ENCODE results near the gene ATG12.
A peak's percentile ranks its signal among the peaks of the same experiment; 100 is the strongest.
"Not testable (repeated sequence)": the region's sequence is repeated elsewhere in the genome, so short reads cannot be mapped to it uniquely, and the experiment has no call there.

ATG12 gene

DNA sequence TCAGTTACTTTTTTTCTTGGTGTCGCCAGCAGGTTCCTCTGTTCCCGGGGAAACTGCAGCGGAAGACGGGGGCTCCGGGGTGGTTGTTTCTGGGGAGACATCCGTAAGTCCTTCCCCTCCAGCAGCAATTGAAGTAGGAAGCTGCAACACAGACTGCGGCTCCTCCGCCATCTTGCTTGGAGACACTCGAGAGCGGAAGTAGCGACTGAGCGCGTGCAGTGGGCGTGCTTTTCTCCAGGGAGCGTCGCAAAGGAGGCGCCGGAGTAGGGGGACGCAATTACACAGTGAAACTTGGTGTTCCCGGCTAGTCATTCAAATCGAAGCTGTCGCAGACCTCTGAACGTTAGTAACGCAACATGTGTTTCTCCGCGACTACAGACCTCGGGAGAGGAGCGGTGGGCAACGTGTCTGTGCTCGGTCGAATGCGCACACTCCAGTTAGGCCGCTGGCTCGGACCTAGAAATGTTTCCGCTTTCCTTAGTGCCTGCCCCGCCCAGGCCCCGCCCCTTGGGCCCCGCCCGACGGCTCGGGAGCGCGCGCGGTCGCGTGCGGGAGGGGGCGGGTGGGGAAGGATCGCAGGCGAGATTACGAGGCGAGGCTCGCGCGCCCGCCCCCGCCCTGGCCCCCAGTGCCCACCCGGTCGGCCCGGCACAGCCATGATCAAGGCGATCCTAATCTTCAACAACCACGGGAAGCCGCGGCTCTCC lies at the start of gene ATG12, which contains the start of gene AP3S1:
Gene ATG12 (minus strand): TSS at position 184 of the 707 bp plus-strand sequence. CDS start 13 bp downstream, at position 171.
Gene AP3S1 (plus strand): TSS at position 554 of the 707 bp plus-strand sequence. CDS start 103 bp downstream, at position 657.
- peak; percentile 69 to 78 for DNase-seq (ENCODE audit: low read depth in 2 of 2, low spot score in 1 of 2)

GRCh38 chr5:115888027-115888426 lies 46.7 kb upstream of the ATG12 start:
- no peak for DNase-seq (ENCODE audit: low read depth in 2 of 2, low spot score in 1 of 2)

- DNase-seq (ENCODE audit: low read depth in 2 of 2, low spot score in 1 of 2), result not testable (repeated sequence)
Measured at GRCh38 chr5:115885208-115885607, 43.8 kb upstream of the ATG12 start.

GRCh38 chr5:115884704-115885103 lies 43.3 kb upstream of the ATG12 start:
- DNase-seq (ENCODE audit: low read depth in 2 of 2, low spot score in 1 of 2), result no peak

- DNase-seq (ENCODE audit: low read depth in 2 of 2, low spot score in 1 of 2), result not testable (repeated sequence)
Measured at GRCh38 chr5:115882434-115882833, 41.1 kb upstream of the ATG12 start.

DNA sequence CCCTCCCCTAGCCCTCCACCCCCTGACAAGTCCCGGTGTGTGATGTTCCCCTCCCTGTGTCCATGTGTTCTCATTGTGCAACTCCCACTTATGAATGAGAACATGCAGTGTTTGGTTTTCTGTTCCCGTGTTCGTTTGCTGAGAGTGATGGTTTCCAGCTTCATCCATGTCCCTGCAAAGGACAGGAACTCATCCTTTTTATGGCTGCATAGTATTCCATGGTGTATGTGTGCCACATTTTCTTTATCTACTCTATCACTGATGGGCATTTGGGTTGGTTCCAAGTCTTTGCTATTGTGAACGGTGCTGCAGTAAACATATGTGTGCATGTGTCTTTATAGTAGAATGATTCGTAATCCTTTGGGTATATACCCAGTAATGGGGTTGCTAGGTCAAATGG lies 36.0 kb upstream of the ATG12 start:
- DNase-seq (ENCODE audit: low read depth in 2 of 2, low spot score in 1 of 2), result not testable (repeated sequence)

DNA sequence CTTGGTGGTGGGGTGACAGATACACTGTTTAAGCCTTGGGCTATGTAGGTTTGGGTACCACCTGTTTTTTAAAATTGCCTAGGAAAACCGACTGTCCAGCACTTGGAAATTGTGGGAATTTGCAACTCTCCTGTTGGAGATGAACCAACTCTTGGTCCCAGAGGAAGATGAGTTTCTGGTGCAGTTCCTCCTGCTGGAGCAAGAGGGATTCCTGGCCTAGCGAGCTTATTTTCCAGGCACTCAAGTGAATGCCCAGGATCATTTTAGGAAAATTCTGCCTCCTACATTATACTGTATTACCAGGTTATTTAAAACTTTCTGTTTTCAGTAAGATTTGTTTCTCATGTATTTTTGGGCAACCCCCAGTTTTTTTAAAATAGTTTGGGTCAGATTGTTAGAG lies 34.1 kb upstream of the ATG12 start:
- DNase-seq (ENCODE audit: low read depth in 2 of 2, low spot score in 1 of 2), result no peak

GRCh38 chr5:115873392-115873791 lies 32.0 kb upstream of the ATG12 start:
- no peak for DNase-seq (ENCODE audit: low read depth in 2 of 2, low spot score in 1 of 2)

DNA sequence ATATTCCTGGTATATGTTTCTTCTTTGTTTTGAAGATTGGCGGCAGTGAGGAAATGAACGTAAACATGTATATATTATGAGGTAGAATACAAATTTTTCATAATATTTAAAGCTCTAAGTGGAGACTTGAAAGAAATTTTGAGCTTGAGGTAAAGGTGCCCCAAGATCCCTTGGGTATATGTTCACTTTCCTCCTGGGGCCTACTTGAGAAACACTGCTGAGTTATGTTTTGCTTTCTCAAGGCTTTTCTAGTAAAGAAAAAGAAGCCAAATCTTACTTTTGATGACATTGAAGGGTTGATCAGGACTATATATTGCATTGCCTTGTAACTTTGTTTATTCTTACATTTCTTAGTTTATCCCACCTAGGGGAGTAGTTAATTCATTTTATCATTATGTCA lies 31.1 kb upstream of the ATG12 start:
- DNase-seq (ENCODE audit: low read depth in 2 of 2, low spot score in 1 of 2), result no peak

DNA sequence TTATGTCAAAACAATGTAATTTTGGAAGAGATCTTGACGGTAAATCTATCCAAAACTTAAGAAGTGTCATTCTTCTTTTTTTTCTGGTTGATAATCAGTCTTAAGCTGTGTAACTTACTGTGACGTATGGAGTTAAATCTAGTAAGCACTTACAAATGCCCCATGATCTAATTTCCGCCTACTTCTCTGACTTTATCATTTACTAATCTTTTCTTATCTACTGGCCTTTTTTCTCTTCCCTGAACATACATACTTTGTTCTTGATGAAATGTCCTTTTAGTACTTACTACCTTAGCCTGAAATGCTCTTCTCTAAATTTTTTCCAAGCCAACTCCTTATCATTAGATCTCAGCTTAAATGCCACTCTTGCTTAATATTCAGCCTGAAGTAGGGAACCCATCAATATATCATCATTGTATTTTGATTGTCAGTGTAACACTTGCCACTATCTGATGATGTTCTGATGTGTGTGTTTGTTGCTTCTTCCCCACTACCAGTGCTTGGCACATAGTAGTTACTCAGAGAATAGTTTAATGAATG lies 28.0 kb upstream of the ATG12 start:
- DNase-seq (ENCODE audit: low read depth in 2 of 2, low spot score in 1 of 2), result no peak

GRCh38 chr5:115859378-115859777 lies 18.0 kb upstream of the ATG12 start:
- DNase-seq (ENCODE audit: low read depth in 2 of 2, low spot score in 1 of 2), result no peak

DNA sequence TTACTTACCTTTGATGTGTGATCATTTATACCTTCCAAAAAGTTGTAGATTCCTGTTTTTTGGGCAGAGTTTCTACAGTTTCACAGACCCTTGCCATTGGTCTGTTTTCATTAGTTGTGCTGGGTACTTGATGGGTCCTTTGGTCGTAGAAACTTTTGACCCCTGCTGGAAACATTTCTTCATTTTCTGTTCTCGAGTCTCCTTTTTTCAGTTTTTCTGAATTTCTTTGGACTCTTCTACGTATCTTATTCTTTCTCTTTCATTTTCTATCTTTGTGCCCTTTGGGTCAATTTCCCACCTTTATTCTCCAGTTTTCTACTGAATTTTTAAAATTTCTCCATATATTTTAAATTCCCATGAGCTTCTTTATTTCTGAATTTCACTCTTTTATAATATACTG lies 17.0 kb upstream of the ATG12 start:
- no peak for DNase-seq (ENCODE audit: low read depth in 2 of 2, low spot score in 1 of 2)

GRCh38 chr5:115857626-115858349 lies 16.4 kb upstream of the ATG12 start:
- no peak for DNase-seq (ENCODE audit: low read depth in 2 of 2, low spot score in 1 of 2)

GRCh38 chr5:115857057-115857479 lies 15.7 kb upstream of the ATG12 start:
- DNase-seq (ENCODE audit: low read depth in 2 of 2, low spot score in 1 of 2), result no peak

DNA sequence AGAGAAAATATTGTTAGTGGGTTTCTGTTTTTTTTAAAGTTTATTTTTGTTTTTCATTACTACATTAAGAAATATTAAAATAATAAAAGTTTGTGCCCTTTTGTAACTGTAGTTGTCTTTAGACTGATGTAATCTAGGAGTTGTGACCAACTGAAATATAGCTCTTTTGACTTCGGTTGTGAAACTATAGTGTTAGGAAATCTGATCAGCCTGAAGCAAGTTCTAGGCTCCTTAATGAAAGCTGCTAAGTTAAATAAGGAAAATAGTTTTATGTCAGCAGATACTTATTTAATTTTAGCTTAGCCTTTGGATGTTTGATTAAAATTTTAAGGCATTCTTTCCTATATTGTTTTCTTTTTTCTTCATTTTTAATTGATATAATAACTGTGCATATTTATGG lies 14.6 kb upstream of the ATG12 start:
- DNase-seq (ENCODE audit: low read depth in 2 of 2, low spot score in 1 of 2), result no peak

DNA sequence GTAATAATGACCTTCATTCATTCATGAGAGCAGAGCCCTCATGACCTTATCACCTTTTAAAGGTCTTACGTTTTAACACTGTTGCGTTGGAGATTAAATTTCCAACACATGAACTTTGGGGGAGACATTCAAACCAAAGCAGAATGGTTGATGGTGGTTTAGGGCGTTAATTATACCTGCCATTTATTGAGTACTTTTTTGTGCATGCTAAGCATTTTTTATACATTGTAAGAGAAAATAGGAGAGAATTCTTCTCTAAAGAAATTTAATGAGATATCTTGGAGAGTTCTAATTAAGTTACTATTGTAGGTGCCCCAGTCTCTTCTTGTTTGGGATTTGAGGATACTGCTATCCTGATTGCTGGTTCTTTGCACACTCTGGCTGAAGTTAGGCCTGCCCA lies 12.8 kb upstream of the ATG12 start:
- no peak for DNase-seq (ENCODE audit: low read depth in 2 of 2, low spot score in 1 of 2)

DNA sequence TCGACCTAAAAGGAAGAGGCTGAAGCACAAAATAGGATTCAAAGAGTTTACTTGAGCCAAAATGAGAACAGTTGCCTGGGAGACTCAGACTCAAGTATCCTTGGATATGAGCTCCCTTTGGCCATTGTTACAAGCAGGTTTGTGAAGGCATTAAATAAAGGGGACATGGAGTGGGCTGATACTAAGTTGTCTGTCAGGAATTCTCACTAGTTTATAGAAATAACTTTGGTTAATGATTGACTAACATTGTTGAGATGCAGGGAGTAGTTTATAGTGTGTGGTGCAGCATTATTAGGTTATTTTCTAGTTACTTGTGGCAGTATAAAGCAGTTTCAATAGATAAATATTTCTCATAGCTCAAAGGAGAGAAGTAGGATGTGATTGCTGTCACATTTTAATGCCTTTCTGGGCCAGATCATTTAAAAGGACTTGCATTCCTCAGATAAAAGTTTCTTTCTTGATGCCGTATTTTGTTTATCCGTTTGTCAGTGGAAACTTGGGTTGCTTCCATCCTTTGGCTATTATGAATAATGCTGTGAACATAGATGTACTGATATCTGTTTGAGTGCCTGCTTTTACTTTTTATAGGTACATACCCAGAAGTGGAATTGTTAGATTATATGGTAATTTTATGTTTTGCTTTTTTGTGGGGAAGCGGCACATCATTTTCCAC lies 9.5 kb upstream of the ATG12 start:
- DNase-seq (ENCODE audit: low read depth in 2 of 2, low spot score in 1 of 2), result no peak

DNA sequence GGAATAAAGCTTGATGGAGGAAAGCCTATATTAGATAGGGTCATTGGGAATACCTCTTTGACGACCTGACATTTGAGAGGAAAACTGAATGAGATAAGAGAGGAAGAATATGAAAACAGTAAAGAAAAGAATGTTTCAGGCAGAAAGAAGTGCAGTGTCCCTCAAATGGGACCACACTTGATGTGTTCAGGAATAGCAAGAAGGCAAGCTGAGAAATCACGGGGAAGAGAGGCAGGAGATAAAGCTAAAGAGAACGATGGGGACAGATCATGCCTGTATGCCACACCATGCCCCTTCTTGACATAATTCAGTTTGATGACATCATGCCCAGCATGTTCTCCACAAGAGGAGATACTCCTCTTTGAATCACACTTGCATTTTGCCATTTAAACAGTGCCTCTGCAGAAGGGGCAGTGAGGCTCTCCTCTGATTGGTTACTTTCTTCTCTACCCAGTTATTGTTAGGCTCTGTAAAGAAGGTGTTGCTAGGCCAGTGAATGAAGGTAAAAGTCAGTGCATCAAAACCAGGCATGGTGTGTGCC lies 8.0 kb upstream of the ATG12 start:
- no peak for DNase-seq (ENCODE audit: low read depth in 2 of 2, low spot score in 1 of 2)

DNA sequence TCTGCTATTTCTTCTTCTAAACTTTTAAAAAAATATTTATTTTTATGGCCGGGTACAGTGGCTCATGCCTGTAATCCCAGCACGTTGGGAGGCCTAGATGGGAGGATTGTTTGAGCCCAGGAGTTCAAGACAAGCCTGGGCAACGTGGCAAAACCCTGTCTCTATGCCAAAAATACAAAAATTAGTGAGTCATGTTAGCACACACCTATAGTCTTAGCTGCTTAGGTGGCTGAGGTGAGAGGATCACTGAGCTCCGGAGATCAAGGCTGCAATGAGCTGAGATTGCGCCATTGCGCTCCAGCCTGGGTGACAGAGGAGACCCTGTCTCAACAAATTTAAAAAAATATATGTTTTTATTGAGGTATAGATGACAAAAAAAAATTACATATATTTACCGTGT lies 5.9 kb upstream of the ATG12 start:
- DNase-seq (ENCODE audit: low read depth in 2 of 2, low spot score in 1 of 2), result no peak

GRCh38 chr5:115844321-115844817 lies 3.0 kb upstream of the ATG12 start:
- no peak for DNase-seq (ENCODE audit: low read depth in 2 of 2, low spot score in 1 of 2)

DNA sequence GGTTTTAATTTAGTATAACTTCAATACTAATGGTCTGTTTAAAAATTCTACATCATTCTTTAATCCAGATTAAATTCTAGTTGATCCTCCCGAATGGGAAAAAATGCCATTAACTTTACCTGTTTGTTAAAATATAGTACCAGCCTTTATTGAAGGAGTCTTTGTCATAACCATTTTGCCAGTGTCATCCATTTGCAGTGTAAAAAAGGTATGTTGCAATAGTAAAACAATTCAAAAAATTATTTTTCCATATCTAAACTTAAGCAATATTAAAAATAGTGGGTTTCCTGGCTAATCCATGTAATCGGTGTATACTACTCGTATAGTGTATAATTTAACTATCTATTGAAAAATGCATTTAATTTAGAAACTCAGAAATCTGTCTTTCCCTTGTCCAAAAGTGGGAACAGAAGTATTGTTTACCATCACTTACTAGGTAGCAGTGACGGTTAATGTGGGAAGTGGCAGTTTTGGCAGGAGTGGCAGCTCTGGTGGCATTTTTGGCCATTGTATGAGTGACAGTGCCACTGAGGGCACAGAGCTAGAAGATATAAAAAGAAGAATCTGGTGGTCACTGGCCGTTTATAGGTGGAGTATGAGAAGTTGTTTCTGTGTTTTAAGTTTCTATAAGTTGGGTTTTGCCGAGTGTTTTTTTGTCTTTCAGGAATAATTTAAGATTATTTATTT lies 2.2 kb upstream of the ATG12 start:
- DNase-seq (ENCODE audit: low read depth in 2 of 2, low spot score in 1 of 2), result no peak

Data from stimulated activated CD8-positive, alpha-beta memory T cell treated with anti-CD3 and anti-CD28 coated beads, Interleukin-4, amount 100 ng/mL, for 1 hour (primary cell).